Vagina (tissue), 2 donors: ENCODE data around the gene INHBB.

Experiments used
- CTCF ChIP-seq, 3 experiments: fragments of 450-650 bp in 2 of 3; fragments of 200-600 bp in 1 of 3; sonication (generic) in 1 of 3; IDR thresholded peaks; one replicate each; pipeline ENCODE4 v1.5.1; 2017 to 2019; ENCODE audit warnings: antibody characterized with exemption in 3 of 3, mild to moderate bottlenecking in 2 of 3, moderate library complexity in 2 of 3
- POLR2A ChIP-seq, 2 donors: fragments of 450-650 bp; IDR thresholded peaks; one replicate each; pipeline ENCODE4 v1.6.1; 2017; ENCODE audit warnings: antibody characterized with exemption in 2 of 2, mild to moderate bottlenecking in 2 of 2, moderate library complexity in 2 of 2
- POLR2AphosphoS5 ChIP-seq, 2 donors: sonication (generic); formaldehyde crosslinking; IDR thresholded peaks; one replicate each; pipeline ENCODE4 v1.9.0; 2017; ENCODE audit warnings: antibody characterized with exemption in 2 of 2, mild to moderate bottlenecking in 2 of 2, low read depth in 1 of 2; ENCODE audit not compliant: insufficient read depth in 1 of 2

DNA sequence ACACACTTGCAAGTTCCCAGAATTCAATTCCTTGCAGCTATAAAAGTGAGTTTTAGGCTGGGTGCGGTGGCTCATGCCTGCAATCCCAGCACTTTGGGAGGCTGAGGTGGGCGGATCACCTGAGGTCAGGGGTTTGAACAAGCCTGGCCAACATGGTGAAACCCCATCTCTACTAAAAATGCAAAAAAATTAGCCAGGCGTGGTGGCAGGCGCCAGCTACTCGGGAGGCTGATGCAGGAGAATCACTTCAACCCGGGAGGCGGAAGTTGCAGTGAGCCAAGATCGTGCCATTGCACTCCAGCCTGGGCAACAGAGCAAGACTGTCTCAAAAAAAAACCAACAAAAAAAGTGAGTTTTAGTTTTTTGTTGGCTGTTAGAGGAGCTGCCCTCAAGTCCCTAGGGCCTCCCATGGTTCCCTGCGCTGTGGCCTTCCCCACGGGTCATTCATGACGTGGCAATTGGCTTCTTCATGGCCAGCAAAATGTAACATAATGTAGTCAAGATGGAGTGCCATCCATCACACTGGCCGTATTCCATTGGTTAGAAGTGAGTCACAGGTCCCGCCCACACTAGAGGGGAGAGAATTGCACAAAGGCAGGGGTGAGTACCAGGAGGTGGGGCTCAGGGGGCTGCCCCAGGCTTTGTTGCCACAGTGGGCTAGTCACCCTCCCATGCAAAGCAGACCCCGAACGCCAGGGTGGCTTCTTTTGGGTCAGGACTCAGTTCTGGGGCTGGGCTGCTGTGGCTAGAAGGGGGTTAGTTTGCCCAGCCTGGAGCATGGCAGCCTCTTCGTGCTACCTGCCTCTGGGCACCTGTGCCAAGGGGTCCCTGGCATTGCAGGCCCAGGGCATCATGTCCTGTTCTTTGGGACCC lies 37.7 kb upstream of the INHBB start:
- TF ChIP-seq POLR2AphosphoS5 (IDR thresholded peaks at IDR 0.05; ENCODE audit: insufficient read depth in 1 of 2, low read depth in 1 of 2) (no peak), CTCF (IDR thresholded peaks at IDR 0.05) (no peak), POLR2A (IDR thresholded peaks at IDR 0.05) (no peak)
